Cerebellar cortex (tissue), 1 donor: ENCODE results near the gene TMEM41B.
A peak's percentile ranks its signal among the peaks of the same experiment; 100 is the strongest.

Source experiments
- DNase-seq: peaks from one replicate; pipeline ENCODE4 v3.0.0-alpha.2; 2015; ENCODE audit warnings: low spot score

TMEM41B gene

GRCh38 chr11:9310485-9311090, 3.8 kb downstream of the TMEM41B start:
- no peak for DNase-seq

GRCh38 chr11:9304178-9304577, 10.2 kb downstream of the TMEM41B start:
- no peak for DNase-seq

DNA sequence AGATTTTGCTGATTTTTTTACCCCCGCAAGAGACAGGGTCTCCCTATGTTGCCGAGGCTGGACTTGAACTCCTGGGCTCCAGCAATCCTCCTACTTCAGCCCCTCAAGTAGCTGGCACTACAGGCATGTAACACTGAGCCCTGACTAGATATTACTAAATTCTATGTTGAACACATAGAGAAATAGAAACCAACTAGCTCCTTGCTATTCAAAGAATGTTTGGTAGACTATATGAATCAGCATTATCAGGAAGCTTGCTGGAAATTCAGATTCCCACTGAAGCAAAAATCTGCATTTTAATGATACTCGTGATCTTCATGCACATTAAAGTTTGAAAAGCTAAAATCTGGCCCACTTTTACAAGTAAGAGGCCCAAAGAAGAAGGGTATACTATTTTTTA, 11.9 kb downstream of the TMEM41B start:
- no peak for DNase-seq

GRCh38 chr11:9301720-9302119, 12.7 kb downstream of the TMEM41B start:
- no peak for DNase-seq

- no peak for DNase-seq
These were observed 20.7 kb downstream of the TMEM41B start for GRCh38 chr11:9293646-9294045.

- DNase-seq: no peak
These were observed 28.4 kb downstream of the TMEM41B start for GRCh38 chr11:9285850-9286587.

- DNase-seq: peak; percentile 26
These were observed 33.6 kb downstream of the TMEM41B start for GRCh38 chr11:9280655-9281301.

DNA sequence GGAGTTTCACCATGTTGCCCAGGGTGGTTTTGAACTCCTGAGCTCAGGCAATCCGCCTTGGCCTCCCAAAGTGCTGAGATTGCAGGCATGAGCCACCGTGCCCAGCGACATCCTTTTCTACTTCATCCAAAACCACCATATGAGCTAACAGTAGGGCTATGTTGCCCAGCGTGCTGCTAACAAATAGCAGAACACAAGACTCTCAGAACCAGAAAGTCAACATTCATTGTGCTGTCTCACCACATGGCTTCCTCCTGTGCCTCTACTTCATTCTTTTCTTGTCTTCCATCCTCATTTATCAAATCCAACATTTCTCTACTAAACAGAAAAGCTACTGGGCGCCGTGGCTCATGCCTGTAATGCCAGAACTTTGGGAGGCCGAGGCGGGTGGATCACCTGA, 37.2 kb downstream of the TMEM41B start:
- no peak for DNase-seq

DNA sequence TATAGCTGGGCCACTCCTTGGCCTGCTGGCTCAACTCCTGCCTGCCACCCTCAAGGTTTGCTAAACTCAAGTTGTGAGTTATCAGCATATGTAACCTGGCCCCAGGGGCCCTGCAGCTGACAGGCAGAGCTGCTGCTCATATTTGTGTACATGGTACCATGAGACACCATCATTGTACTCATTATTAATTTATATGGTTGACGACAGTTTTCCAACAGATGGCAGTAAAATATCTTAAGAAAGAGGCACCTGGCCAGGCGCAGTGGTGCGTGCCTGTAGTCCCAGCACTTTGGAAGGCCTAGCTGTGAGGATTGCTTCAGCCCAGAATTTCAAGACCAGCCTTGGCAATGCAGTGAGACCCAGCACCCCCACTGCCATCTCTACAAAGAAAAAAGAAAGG, 37.8 kb downstream of the TMEM41B start:
- DNase-seq: peak; percentile 22

DNA sequence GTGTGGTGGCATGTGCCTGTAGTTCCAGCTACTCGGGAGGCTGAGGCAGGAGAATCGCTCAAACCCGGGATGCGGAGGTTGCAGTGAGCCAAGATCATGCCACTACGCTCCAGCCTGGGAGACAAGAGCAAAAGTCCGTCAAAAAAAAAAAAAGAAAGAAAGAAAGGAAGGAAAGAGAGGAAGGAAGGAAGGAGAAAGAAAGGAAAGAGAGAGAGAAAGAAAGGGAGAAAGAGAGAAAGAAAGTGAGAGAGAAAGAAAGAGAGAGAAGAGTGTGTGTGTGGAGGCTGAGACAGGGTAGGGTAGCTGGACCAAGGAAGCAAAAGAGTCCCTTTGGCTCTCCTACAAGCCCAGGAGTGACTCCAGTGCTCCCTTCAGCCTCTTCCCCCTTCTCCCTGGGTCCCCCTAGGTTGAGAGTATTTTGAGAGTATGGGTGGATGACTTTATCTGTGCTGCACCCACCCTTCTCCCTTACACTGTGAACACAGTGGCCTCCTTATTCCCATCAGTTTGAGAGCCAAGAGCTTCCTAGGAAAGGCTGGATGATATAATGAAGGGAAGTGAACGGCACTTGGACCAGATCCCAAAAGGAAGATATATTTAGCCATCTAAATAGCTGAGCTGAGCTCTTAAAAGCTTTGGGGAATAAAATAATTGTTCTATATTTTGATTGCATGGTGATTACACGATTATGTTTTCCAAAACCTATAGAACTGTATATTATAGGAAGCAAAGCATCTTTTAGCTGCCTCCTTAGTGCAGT, 39.7 kb downstream of the TMEM41B start:
- no peak for DNase-seq

- no peak for DNase-seq
These were observed 40.7 kb downstream of the TMEM41B start for GRCh38 chr11:9273376-9274336.

DNA sequence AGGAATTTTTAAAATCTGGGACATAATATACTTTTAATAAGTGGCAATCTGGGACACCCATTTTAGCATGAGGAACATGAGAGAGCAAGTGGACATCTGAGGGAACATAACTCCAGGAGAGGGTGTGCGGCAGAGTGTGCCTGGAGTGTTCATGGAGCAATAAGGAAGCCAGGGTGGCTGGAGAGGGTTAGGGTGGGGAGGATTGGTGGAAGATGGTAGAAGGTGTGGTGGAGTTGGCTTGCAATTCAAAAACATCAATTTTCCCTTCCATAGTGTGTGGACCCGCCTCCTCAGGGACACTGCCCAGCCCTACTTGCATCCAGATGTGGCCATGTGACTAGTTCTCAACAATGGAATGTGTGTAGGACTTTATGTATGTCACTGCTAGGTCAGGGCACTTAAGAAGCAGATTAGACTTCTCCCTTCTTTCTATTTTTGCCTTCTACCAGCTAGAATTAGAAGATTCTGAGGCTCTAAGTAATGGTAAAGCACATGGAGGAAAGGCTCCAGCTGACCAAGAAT, 44.8 kb downstream of the TMEM41B start:
- no peak for DNase-seq

DNA sequence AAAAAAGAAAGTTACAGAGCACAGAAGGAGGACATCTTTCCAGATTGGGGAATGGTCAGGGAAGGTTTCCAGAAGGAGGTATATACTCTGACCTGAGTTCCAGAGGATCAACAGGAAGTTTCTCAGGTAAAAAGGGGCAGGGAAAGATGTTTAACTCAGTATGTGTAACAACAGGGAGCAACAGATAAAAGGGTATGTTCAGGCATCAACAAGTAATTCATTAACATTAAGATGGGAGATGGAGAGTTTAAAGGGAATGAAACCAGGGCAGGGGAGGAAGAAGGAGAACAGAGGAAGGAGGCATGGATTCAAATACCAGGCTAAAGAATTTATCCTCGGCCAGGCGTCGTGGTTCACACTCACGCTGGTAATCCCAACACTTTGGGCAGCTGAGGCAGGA, 46.7 kb downstream of the TMEM41B start:
- no peak for DNase-seq

DNA sequence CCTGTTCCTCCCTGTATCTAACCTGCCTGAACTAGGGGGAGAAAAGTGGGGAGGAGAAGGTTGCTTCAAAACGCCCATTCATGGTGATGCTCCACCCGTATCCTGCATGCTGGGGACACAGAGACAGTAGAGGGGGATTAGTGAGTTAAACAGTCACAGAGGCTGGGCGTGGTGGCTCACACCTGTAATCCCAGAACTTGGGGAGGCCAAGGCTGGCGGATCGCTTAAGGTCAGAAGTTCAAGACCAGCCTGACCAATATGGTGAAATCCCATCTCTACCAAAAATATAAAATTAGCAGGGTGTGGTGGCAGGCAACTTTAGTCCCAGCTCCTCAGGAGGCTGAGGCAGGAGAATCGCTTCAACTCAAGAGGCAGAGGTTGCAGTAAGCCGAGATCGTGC, 47.5 kb downstream of the TMEM41B start:
- no peak for DNase-seq

GRCh38 chr11:9266132-9266736, 48.2 kb downstream of the TMEM41B start:
- DNase-seq: no peak

DNA sequence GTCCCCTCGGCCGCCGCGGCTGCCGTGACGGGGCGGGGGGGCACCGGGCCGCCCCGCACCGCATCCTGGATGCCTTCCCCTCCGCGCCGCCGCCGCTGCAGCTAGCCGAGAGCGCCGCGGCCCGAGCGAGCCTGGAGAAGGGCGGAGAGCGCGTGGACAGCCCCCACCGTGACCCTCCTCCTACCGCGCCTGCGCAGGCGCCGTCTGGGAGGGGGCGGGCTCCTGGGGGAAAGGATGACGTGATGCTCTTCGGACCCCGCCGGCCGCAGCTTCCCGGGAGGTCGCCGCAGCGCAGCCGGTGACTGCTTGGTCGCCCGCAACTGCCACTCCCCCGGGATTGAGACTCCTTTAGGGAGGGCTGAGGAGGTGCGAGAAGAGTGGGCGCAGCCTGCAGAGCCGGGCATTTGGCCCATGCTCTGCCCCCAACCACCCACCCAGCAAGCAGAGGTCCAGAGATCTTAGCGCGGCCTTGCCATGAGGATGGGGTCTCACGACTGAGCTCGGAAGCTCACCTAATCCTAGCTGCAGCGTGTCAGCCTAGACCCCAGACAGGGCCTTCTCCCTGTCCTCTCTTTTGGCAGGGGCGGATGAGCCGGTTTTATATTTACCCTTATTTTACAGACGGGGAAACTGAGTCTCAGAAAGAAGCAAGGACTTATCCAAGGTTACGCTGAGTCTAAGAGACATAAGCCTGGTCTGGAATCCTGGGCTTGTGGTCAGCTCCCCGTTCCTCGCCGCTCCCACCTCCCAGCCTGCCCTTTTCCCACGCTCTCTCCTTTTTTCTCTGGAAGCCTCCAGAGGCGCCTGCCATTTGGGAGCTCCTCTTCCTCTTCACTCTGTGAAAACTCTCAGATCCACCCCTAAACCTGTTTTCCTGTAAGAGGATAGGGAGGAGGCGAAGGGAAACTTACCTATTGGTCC, 48.9 kb downstream of the TMEM41B start, which contains the start of gene DENND5A:
DENND5A (minus strand) TSS at position 140 of the 921 bp plus-strand sequence. CDS start 281 bp downstream, outside the sequence.
- DNase-seq: peak; percentile 85

DNA sequence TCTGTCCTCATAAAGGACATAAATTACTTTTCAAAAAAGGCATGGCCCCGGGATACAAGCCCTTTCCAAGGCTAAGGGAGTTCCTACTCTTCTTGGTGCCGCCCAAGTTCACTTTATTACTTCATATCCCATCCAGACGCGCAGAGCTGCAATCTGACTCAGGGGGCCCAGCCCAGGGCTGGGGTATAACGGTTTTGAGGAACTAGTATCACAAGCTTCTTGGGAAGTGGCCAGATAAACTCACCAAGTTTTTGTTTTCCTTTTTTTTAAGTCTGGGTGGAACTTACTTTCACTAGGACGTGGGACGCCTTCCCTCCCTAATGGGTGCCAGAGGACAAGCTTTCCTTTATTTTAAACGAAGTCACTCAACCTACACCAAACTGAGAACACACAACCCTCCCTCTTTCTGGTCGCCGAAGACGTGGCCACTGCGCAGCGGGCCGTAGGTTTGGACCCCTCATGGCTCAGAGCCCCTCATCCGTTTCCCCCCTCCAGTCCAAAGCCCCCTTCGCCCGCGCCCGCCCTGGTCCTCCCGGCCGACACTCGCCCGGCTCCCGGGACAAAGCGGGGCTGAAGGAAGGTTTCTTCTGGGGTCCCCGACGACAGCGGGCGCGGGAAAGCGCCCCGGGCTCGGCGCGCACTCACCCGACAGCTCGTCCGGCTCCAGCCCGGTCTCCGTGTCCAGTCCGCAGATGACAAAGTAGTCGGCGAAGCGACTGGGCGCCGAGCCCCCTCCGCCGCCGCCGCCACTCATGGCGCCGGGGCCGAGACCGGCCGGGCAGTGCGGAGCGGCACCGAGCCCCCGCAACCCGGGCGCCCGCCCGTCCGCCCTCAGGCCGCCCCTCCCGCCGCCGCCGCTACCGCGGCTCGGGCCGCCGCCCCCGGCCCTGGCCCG, 49.8 kb downstream of the TMEM41B start:
- peak; percentile 36 for DNase-seq

- no peak for DNase-seq
These were observed 50.5 kb downstream of the TMEM41B start for GRCh38 chr11:9263840-9264315.
